Esophagus squamous epithelium (tissue), 5 donors: ENCODE data around the gene DIABLO. TPM values are rescaled to one million over a fixed set of nuclear protein-coding genes. Genes with fewer than 3 reads are reported as not detected.
"Not testable (repeated sequence)": the region's sequence is repeated elsewhere in the genome, so short reads cannot be mapped to it uniquely, and the experiment has no call there.

Experiments used
- DNase-seq: peaks from one replicate; lab custom pipeline; 2025; lab: John Stamatoyannopoulos, UW
- H3K27ac ChIP-seq, 4 donors: fragments of 200-600 bp; sonication (generic); one replicate each; pipeline ENCODE4 v1.5.1; 2016 to 2019; ENCODE audit warnings: mild to moderate bottlenecking in 1 of 4
- H3K27me3 ChIP-seq, 4 donors: fragments of 200-600 bp; sonication (generic); 1 replicate in 3 of 4; 2 replicates in 1 of 4; pipeline versions ENCODE4 v1.5.1 to v1.6.0; 2017 to 2021; ENCODE audit warnings: antibody characterized with exemption in 1 of 4
- H3K36me3 ChIP-seq, 3 donors: fragments of 200-600 bp; sonication (generic); one replicate each; pipeline ENCODE4 v1.5.1; 2016 to 2019
- H3K4me1 ChIP-seq, 3 donors: fragments of 200-600 bp; sonication (generic); one replicate each; pipeline ENCODE4 v1.5.1; 2017 to 2019
- H3K4me3 ChIP-seq, 4 donors: fragments of 200-600 bp; sonication (generic); 1 replicate in 3 of 4; 2 replicates in 1 of 4; pipeline ENCODE4 v1.5.1; 2016 to 2019; ENCODE audit warnings: mild to moderate bottlenecking in 2 of 4, moderate library complexity in 1 of 4
- H3K9me3 ChIP-seq, 3 donors: fragments of 200-600 bp; sonication (generic); one replicate each; pipeline ENCODE4 v1.5.1; 2016 to 2019
- CTCF ChIP-seq, 6 experiments: fragments of 450-650 bp in 4 of 6; fragments of 200-600 bp in 2 of 6; sonication (generic) in 2 of 6; IDR thresholded peaks; one replicate each; pipeline ENCODE4 v1.5.1; 2016 to 2019; ENCODE audit warnings: antibody characterized with exemption in 6 of 6, mild to moderate bottlenecking in 4 of 6, moderate library complexity in 4 of 6
- POLR2A ChIP-seq, 4 donors: fragments of 450-650 bp; IDR thresholded peaks; one replicate each; pipeline ENCODE4 v1.6.1; 2017; ENCODE audit warnings: antibody characterized with exemption in 4 of 4, mild to moderate bottlenecking in 4 of 4, moderate library complexity in 3 of 4
- WGBS, 2 donors: methylation state at CpG; one replicate each; pipeline ENCODE4 v1.1.5; 2018; 5-methylcytosine and 5-hydroxymethylcytosine counted together
- intact Hi-C: fragments of 100-400 bp; cut with DNase I; formaldehyde crosslinking; loops from one replicate; pipeline ENCODE4 v1.15.0; 2022
- total RNA-seq, 4 donors: library from RNA; depleted of rRNA; stranded (reverse); fragments of >200 nt; gene quantifications; one replicate each; pipeline ENCODE4 v1.1.0, GENCODE V29; 2016
- donor health status: DM: yes; HTN: yes; CAD: no.

Gene DIABLO
- total RNA-seq, 4 donors from 2014 or later = 21.6 to 50.0 (median 41.3) TPM

- intact Hi-C loops = loop anchor here (10.0 kb wide), 1 partner anchor 140 kb away; no protein-coding TSS in a partner anchor
- H3K27me3 ChIP-seq = peaks cover 0 to 23% (median 0%) of the 10 kb centered on the region in 4 donors
- no peaks in the 10 kb centered on the region for H3K9me3 ChIP-seq
- no peak overlapping the region for H3K27ac ChIP-seq
- no peak overlapping the region for H3K4me3 ChIP-seq
- 81 to 83% methylated on average over 7 to 9 of the region's 18 CpGs for WGBS, 2 donors
- no peak for DNase-seq
- TF ChIP-seq POLR2A (IDR thresholded peaks at IDR 0.05) = no peak
- no peak for TF ChIP-seq CTCF (IDR thresholded peaks at IDR 0.05)
- H3K4me1 ChIP-seq = peaks cover 0 to 12% (median 0%) of the 10 kb centered on the region in 3 donors
- no peaks in the 10 kb centered on the region for H3K36me3 ChIP-seq
Measured at GRCh38 chr12:122184517-122184916, 41.3 kb downstream of the DIABLO start.

- intact Hi-C loops = loop anchor here (10.0 kb wide), 1 partner anchor 139 kb away; no protein-coding TSS in a partner anchor
- Histone ChIP-seq H3K4me3 (peak overlapping the region; percentile 38 to 71 (median 54)), H3K27me3 (peaks cover 0 to 19% (median 0%) of the 10 kb centered on the region in 4 donors), H3K4me1 (peaks cover 0 to 12% (median 0%) of the 10 kb centered on the region in 3 donors), H3K9me3 (no peaks in the 10 kb centered on the region), H3K27ac (no peak overlapping the region), H3K36me3 (no peaks in the 10 kb centered on the region)
- TF ChIP-seq POLR2A (IDR thresholded peaks at IDR 0.05) (no peak), CTCF (IDR thresholded peaks at IDR 0.05) (no peak)
- 71 to 77% methylated on average over 5 to 10 of the region's 10 CpGs for whole genome bisulfite sequencing, 2 donors
- no peak for DNase-seq
Measured at GRCh38 chr12:122183588-122183940, 42.3 kb downstream of the DIABLO start.

- WGBS, 2 donors = 0 to 15% methylated on average over 1 to 5 of the region's 63 CpGs
- Histone ChIP-seq H3K36me3 (no peaks in the 10 kb centered on the region), H3K9me3 (no peaks in the 10 kb centered on the region), H3K4me3 (peak within 1 kb of the TSS; percentile 38 to 71 (median 54)), H3K27ac (no peak within 1 kb of the TSS), H3K27me3 (peaks cover 0 to 19% (median 0%) of the 10 kb centered on the region in 4 donors), H3K4me1 (peaks cover 0 to 12% (median 0%) of the 10 kb centered on the region in 3 donors)
- DNase-seq = no peak
- no peak for TF ChIP-seq POLR2A (IDR thresholded peaks at IDR 0.05)
- TF ChIP-seq CTCF (IDR thresholded peaks at IDR 0.05) = no peak
- intact Hi-C loops = loop anchor here (10.0 kb wide), 1 partner anchor 138 kb away; no protein-coding TSS in a partner anchor
Measured at GRCh38 chr12:122182887-122183587, 42.8 kb downstream of the DIABLO start, which contains the start of gene LRRC43. Gene LRRC43 (plus strand): TSS chr12:122183123. CDS start chr12:122183145, 22 bp downstream.

GRCh38 chr12:122176473-122176872, 49.4 kb downstream of the DIABLO start:
- DNase-seq, H3K36me3 ChIP-seq, intact Hi-C loops, H3K9me3 ChIP-seq, H3K27ac ChIP-seq, H3K4me1 ChIP-seq, H3K27me3 ChIP-seq, H3K4me3 ChIP-seq: not testable (repeated sequence)
- 47 to 61% methylated on average over 4 of the region's 4 CpGs for WGBS, 2 donors

GRCh38 chr12:122174155-122174845, 51.6 kb downstream of the DIABLO start, which contains the start of gene IL31:
Gene IL31 (minus strand): TSS chr12:122174221. CDS start chr12:122174172, 49 bp downstream.
- Histone ChIP-seq H3K27me3 (peaks cover 0 to 4% (median 0%) of the 10 kb centered on the region in 4 donors), H3K27ac (no peak within 1 kb of the TSS), H3K4me3 (no peak within 1 kb of the TSS), H3K4me1 (no peaks in the 10 kb centered on the region), H3K9me3 (no peaks in the 10 kb centered on the region), H3K36me3 (no peaks in the 10 kb centered on the region)
- TF ChIP-seq CTCF (IDR thresholded peaks at IDR 0.05) (no peak), POLR2A (IDR thresholded peaks at IDR 0.05) (no peak)
- DNase-seq = no peak
- intact Hi-C loops = no loop called here
- WGBS, 2 donors = 72 to 81% methylated on average over 16 to 17 of the region's 17 CpGs
